Activated naive CD4-positive, alpha-beta T cell treated with anti-CD3 and anti-CD28 coated beads, Interleukin-2, amount 50 U/mL, for 72 hours (primary cell): ENCODE results near the gene SEC16A. TPM values are rescaled to one million over a fixed set of nuclear protein-coding genes. Genes with fewer than 3 reads are reported as not detected.
A peak's percentile ranks its signal among the peaks of the same experiment; 100 is the strongest.

Experiments used
- ATAC-seq, 2 donors: fragments of 150-1000 bp; cut with Tn5 transposase; 2 replicates each; pipeline ENCODE4 v1.10.0; 2021; ENCODE audit warnings: mild to moderate bottlenecking in 2 of 2, moderate library complexity in 2 of 2
- DNase-seq, 2 donors: peaks; one replicate each; pipeline ENCODE4 v3.0.0; 2021 to 2022; ENCODE audit warnings: low spot score in 2 of 2
- H3K27ac Mint-ChIP-seq, 2 donors: one replicate each; pipeline ENCODE4 v1.8.0; 2022; ENCODE audit warnings: mild to moderate bottlenecking in 2 of 2, mixed read lengths in 2 of 2
- H3K36me3 Mint-ChIP-seq, 2 donors: one replicate each; pipeline ENCODE4 v1.8.0; 2022; ENCODE audit warnings: mixed read lengths in 2 of 2
- H3K9me3 Mint-ChIP-seq, 2 donors: one replicate each; pipeline ENCODE4 v1.8.0; 2022; ENCODE audit warnings: mixed read lengths in 2 of 2
- total RNA-seq, 2 donors: library from RNA; stranded (reverse); gene quantifications; one replicate each; pipeline ENCODE4 v1.2.3, GENCODE V29; 2022

SEC16A gene
- total RNA-seq, 2 donors from 2014 or later = 56.6 to 79.5 TPM

DNA sequence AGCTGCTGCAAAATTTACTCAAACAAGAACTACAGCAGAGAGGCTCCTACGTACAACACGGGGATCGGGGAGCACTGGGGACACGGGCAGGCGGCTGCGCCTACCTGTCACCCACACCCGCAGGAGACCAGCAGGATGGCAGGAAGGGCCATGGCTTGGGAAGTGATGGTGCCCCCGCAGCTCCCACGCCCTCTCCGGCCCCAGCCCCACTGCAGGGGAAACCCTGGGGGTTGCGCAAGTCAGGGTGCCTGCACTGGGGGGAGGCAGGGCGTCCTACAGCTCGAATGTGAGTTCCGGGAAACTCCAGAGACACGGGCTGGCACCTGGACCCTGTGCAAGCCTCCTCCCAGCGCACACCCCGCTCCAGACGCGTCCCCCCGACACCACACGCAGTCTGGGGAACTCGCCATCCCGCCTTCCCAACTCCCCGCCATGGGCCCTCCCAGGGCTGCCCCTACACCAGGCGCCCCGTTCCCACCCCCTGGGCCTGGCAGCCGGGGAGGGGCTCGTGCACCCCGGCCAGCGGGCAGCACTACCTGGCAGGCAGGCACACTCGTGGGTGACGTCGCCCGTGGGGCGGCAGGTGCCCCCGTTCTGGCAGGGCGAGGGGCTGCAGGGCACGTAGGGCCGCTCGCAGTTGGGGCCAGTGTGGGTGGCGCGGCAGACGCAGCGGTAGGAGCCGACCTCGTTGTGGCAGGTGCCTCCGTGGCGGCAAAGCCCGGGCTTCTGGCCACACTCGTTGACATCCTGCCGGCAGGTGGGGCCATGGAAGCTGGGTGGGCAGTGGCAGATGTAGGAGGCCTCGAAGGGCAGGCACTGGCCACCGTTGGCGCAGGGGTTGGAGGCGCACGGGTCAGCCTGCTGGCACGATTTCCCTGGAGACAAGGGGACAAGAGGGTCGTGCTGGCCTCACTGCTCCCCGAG, 39.7 kb upstream of the SEC16A start:
- DNase-seq (no peak), ATAC-seq (no peak)
- Mint-ChIP-seq H3K36me3 (no peaks in the 10 kb centered on the region), H3K9me3 (no peaks in the 10 kb centered on the region), H3K27ac (peak overlapping the region in 1 of 2 donors; percentile 55)

DNA sequence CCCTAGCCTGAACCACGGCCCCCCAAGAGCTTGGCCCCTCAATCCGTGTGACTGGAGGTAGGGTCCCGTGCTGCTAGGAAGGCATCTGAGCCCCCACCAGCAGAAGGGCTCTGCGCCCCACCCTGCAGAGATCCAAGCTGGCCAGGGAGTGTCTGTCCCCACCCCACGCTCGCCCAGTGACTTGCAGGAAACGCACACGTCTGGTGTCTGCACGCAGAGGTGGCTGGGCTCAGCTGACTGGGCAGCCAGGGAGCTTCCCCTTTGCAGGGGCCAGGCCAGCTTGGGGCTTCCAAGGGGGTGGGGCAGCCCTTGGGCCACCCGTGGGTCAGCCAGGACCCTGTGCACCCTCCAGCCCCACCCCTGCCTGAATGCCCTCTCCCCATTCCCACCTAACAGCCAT, 38.7 kb upstream of the SEC16A start:
- no peaks in the 10 kb centered on the region for H3K36me3 Mint-ChIP-seq

DNA sequence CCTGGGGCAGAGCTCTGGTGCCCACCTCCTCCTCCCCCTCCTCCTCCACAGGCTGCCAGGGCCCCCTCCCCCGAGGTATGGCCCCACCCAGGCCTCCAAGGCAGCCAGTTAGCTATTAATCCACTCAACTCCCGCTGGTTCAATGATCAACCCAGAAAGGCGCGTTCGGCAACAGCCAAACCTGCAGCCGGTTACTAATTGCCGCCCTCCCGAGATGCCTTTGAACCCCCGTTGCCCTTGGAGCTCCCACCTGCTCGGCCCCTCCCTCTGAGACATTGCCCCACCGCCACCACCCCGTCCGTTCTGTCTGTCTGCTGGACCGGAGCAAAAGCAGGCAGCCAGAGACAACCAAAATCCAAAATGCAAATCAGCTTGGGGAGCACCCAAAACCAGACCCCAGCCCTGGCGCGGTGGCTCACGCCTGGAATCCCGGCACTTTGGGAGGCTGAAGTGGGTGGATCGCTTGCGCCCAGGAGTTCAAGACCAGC, 37.3 kb upstream of the SEC16A start:
- Mint-ChIP-seq H3K9me3 (no peaks in the 10 kb centered on the region), H3K36me3 (no peaks in the 10 kb centered on the region), H3K27ac (peak overlapping the region in 1 of 2 donors; percentile 60)
- ATAC-seq = no peak
- DNase-seq = no peak

More for the DNA sequence above, 38.7 kb upstream of the SEC16A start:
- Mint-ChIP-seq H3K9me3 (no peaks in the 10 kb centered on the region), H3K27ac (no peak overlapping the region)
- DNase-seq (no peak), ATAC-seq (no peak)

DNA sequence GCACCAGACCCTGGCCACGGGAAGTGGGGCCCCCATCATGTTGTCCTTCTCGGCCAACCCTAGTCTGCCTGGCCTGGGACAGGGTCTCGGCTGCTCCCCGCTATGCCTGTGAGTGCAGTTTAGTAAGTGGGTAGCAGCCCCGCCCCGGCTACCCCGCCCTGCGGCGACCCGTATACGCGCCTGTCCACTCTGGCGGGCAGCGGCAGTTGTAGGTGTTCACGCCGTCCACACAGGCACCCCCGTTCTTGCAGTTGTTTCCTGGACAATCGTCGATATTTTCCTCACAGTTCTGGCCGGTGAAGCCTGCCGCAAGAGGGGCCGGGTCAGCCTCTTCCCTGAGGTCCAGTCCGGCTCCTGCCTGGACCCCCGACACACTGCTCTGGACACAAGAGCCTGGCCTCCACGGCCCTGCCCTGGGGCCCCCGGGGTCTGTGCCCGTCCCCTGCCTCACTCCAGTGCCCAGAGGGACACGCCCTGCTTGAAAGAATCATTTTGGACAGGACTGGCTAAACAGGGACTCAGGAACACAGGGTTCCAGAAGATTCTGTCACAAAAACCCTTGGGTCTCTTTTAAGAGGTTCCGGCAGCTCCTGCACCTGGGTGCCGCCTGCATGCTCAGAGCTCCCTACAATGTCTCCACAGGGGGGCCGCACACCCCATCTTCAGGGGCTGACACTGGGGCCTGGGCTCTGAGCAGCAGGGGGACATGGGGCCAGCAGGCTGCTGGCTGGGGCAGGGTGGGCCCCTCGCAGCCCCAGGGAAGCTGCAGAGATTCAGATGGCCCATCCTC, 36.6 kb upstream of the SEC16A start:
- H3K27ac Mint-ChIP-seq = no peak overlapping the region
- H3K9me3 Mint-ChIP-seq = no peaks in the 10 kb centered on the region
- ATAC-seq = no peak
- no peaks in the 10 kb centered on the region for H3K36me3 Mint-ChIP-seq
- DNase-seq = no peak

DNA sequence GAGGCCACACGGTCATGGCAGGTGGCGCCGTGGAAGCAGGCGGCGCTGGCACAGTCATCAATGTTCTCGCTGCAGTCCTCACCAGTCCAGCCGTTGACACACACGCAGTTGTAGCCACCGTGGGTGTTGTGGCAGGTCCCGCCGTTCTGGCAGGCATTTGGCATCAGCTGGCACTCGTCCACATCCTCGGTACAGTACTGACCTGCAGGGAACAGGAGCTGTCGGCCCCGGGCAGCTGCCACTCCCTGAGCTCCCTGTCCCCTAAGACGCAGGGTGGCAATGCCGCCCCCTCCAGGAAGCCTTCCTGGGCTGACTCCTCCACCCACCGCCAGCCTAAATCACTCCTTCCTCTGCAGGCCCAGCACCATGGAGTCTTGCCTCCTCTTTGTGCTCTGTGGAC, 35.8 kb upstream of the SEC16A start:
- no peak for ATAC-seq
- no peak overlapping the region for H3K27ac Mint-ChIP-seq

DNA sequence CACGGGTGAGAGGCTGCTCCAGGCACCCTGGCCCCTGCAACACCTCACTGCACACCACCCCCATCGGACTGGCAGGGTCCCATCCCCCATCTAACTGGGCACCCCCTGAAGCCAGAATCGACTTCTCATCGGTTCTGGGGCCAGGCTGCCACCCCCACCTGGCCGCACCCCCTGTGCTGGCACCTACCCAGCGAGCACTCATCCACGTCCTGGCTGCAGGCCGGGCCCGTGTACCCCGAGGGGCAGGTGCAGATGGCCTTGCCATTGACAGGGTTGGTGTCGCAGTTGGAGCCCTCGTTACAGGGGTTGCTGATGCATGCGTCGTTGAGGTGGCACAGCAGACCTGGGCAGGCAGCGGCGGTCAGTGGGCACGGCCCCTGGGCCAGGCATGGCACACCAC, 35.1 kb upstream of the SEC16A start:
- no peak for DNase-seq
- no peak overlapping the region for H3K27ac Mint-ChIP-seq
- H3K36me3 Mint-ChIP-seq = no peaks in the 10 kb centered on the region
- no peak for ATAC-seq
- H3K9me3 Mint-ChIP-seq = no peaks in the 10 kb centered on the region

More for the DNA sequence above, 35.8 kb upstream of the SEC16A start:
- no peak for DNase-seq
- H3K9me3 Mint-ChIP-seq = no peaks in the 10 kb centered on the region
- H3K36me3 Mint-ChIP-seq = no peaks in the 10 kb centered on the region

DNA sequence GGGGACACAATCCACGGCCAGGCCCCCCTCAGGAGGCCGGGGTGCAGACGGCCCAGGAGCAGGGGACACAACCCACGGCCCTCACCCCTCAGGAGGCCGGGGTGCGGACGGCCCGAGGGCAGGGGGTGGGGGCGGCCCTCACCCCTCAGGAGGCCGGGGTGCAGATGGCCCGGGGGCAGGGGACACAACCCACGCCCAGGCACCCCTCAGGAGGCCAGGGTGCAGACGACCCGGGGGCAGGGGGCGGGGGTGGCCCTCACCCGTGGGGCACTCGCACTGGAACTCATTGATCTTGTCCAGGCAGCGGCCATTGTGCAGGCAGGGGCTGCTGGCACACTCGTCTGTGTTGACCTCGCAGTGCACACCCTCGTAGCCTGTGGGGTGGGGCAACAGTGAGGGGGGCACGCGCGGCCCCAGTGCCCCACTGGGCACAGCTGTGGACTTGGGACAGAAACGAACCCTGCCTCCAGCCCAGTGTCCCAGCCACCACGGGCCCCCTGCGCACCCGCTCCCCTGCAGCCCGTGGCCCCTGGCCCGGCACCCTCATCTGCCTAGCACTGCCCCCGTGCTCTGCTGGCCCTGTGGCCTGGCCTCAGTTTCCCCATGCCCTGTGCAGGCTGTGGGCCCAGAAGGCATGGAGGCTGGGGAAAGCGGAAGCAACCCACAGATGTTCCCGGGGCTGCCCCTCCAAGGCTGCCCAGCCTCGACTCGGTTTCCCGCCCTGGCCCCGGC, 34.3 kb upstream of the SEC16A start:
- Mint-ChIP-seq H3K36me3 (no peaks in the 10 kb centered on the region), H3K27ac (no peak overlapping the region), H3K9me3 (no peaks in the 10 kb centered on the region)
- ATAC-seq (no peak), DNase-seq (no peak)

DNA sequence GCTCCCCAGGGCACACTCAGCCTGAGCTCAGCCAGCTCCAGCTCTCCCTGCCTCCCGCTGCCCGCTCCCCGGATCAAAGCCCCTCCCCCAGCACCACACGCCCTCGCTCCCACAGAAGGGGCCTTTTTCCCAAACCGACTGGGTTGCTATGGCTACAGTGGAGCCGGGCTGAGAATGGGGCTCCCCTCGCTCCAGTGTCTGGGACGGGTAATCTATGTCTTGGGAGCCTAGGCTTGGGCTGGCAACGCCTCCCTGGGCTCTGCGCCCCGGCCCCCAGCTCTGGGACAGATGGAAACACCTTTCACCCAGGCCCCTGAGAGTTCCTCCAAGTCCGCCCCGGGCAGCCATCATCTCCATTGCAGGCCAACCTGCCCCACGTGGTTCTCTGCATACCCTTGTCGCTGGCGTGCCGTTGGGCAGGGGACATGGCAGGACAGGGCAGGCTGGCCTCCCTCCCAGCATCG, 33.4 kb upstream of the SEC16A start:
- Mint-ChIP-seq H3K27ac (no peak overlapping the region), H3K36me3 (no peaks in the 10 kb centered on the region), H3K9me3 (no peaks in the 10 kb centered on the region)
- no peak for DNase-seq
- no peak for ATAC-seq

DNA sequence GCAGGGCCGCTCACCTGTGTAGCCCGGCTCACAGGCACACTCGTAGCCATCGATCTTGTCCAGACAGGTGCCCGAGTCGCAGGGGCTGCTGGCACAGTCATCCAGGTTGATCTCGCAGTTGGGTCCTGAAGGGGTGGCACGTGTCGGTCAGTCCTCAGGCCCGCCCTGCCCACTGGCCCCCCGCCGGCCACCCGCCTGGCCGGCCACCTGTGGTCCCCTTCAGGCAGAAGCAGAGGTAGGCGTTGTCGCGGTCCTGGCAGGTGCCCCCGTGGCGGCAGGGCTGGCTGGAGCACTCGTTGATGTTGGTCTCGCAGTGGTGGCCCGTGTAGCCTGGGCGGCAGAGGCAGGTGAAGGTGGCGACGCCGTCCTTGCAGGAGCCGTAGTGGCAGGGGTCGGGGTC, 32.4 kb upstream of the SEC16A start:
- no peaks in the 10 kb centered on the region for H3K36me3 Mint-ChIP-seq
- no peak overlapping the region for H3K27ac Mint-ChIP-seq
- no peaks in the 10 kb centered on the region for H3K9me3 Mint-ChIP-seq
- no peak for DNase-seq
- no peak for ATAC-seq

DNA sequence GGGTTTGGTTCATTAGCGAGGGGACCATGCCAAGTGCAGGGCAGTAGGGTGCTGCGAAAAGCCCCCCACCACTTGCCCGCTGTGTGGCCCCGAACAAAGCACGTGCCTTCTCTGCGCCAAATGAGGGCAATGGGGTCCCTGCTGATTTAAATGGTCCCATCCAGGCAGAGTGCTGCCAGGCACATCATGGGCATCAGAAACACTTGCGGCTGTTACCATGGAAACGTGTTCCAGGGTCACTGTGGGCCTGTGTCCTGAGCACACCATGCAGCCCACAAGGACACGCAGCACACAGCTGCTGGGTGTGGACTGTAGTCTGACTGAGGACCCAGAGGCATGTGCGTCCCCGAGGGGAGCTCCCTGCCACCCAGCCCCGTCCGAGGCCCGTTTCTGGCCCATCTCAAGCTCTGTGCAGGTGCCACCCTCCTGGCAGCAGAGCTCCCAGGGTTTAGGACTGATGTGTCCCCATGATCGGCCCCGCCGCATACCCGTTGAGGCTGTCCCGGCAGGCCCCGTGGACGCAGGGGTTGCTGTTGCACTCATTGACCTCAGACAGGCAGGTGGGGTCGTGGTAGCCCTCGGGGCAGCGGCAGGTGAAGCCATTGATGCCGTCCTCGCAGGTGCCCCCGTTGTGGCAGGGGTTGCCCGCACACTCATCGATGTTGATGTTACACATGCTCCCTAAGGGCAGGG, 31.3 kb upstream of the SEC16A start:
- Mint-ChIP-seq H3K36me3 (no peaks in the 10 kb centered on the region), H3K9me3 (no peaks in the 10 kb centered on the region), H3K27ac (no peak overlapping the region)
- DNase-seq (no peak), ATAC-seq (no peak)

DNA sequence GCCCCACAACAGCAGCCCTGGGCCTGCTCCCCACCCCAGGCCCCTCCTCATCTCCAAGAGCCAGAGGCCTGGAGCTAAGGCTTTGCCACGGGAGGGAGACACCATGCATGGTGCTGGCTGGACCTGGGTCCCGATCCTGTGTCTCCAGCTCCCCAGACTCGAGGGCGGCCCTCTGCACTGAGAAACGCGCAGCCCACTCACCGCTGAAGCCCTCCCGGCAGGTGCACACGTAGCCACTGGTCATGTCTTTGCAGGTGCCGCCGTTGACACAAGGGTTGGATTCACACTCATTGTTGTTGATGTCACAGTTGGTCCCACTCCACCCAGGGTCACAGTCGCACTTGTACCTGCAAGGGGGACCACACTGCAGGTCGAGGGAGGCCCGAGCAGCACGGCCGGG, 30.4 kb upstream of the SEC16A start:
- DNase-seq = no peak
- H3K36me3 Mint-ChIP-seq = no peaks in the 10 kb centered on the region
- peak overlapping the region in 1 of 2 donors; percentile 9 for H3K27ac Mint-ChIP-seq
- no peaks in the 10 kb centered on the region for H3K9me3 Mint-ChIP-seq
- no peak for ATAC-seq

DNA sequence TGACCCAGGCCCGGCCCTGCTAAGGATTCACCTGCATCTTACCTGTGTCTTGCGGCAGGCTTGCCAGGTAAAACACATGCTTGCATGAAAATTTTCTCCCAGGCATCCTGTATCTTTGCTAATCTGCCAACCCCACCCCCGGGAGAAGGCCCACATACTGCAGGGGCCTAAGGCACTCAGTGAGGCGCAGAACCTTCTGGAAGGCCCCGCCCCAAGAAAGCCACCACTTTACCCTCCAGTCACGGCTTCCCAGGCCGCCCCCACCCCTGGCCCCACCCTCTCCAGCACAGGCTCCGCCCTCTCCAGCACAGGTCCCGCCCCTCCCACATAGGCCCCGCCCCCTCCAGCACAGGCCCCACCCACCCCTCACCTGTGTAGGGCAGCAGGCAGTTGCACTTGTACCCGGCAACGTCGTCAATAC, 29.8 kb upstream of the SEC16A start:
- ATAC-seq (peak; percentile 13 to 58), DNase-seq (no peak)
- Mint-ChIP-seq H3K9me3 (no peaks in the 10 kb centered on the region), H3K36me3 (no peaks in the 10 kb centered on the region), H3K27ac (no peak overlapping the region)

DNA sequence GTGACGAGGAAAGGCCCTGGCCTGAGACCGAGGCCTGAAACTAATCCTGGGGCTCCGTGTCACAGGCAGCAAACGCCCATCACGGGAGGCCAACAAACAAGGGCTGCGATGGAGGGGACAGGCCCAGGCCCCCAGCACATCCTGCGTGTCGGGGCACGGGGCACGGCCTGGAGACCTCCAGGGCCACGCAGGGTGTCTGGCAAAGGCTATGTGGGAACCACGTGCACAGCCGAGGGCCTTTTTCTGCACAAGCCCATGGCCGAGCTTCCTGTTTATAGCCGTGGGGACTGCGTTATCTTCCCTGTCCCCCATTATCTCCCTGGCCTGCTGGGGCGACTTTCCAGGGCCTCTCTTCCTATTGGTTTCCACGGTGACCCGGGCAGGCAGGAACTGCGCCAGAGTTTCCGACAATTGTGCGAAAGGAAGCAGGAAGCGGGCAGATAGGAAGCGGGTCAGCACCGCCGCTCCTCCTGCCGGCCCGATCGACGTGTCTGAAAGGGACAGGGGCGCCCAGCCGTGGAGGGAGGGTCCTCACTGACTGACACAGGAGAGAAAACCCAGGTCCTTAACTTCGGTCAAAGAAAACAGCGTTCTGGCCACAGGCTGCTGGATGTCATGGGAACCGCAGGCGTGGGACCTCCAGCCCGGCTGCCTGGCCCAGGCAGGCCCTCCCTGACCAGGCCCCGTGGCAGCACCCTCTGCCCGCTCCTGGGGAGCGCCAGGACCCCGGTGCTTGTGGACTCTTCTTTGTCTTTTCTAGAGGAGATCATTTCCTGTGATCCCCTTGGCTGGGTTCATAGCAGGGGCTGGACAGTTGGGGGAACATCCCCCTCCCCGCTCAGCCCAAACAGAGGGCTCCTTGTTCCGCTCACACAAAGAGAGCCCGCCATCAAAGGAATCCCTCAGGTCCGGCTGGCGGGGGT, 29.1 kb upstream of the SEC16A start:
- peak overlapping the region in 1 of 2 donors; percentile 29 for H3K27ac Mint-ChIP-seq
- ATAC-seq (no peak), DNase-seq (no peak)
- H3K9me3 Mint-ChIP-seq = no peaks in the 10 kb centered on the region
- H3K36me3 Mint-ChIP-seq = no peaks in the 10 kb centered on the region

DNA sequence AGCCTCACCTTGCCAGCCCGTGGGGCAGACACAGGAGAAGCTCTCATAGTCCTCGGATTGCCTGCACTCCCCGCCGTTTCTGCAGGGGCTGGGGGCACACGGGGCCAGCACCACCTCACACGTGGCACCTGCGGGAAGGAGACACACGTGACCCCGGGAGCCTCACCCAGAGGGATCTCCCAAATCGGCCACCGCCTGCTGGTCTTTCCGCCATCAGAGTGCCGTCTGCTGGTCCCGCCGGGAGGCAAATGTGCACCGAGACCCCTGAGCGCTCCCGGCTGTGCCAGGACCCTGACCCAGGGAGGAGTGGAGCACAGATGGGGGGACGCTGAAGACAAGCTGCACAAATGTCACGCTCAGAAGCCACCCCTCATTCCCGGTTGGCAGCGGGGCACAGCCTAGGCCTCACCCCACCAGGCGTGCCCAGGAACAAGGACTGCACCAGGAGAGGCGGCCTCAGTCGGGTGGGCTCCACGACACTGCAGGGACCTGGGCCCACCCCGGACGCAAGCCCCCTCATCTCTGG, 28.4 kb upstream of the SEC16A start:
- H3K27ac Mint-ChIP-seq = no peak overlapping the region
- no peaks in the 10 kb centered on the region for H3K9me3 Mint-ChIP-seq
- DNase-seq (no peak), ATAC-seq (no peak)
- H3K36me3 Mint-ChIP-seq = no peaks in the 10 kb centered on the region

DNA sequence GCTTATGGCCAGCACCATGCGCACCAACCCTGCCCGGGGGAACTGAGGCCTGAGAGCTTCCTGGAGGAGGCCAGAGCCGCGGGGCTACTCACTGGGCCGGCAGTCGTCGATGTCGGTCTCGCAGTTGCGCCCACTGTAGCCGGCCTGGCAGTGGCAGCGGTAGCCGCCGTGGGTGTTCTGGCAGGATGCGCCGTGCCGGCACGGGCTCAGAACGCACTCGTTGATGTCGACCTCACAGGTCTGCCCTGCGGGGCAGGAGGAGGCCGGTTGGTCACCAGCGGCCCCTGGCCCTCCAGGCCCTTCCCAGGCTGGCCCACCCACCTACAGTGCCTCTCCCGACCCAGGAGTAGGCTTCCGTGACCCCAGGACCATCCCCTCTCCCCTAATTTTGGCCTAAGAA, 27.7 kb upstream of the SEC16A start:
- DNase-seq (no peak), ATAC-seq (no peak)
- Mint-ChIP-seq H3K27ac (no peak overlapping the region), H3K9me3 (no peaks in the 10 kb centered on the region), H3K36me3 (no peaks in the 10 kb centered on the region)
